Keratinocyte (primary cell): ENCODE results near the gene KRT35.

Experiments
- EZH2 ChIP-seq: IDR thresholded peaks from one replicate; pipeline ENCODE4 v1.6.1; 2012; ENCODE audit warnings: inconsistent platforms, mild to moderate bottlenecking, low read length, moderate library complexity
- TF ChIP-seq, protein P1 (sequence below), 3 experiments: IDR thresholded peaks in 1 of 3; conservative IDR thresholded peaks in 1 of 3; optimal IDR thresholded peaks in 1 of 3; 2 replicates in 2 of 3; 3 replicates in 1 of 3; pipeline versions ENCODE3 to v1.5.1; 2011; ENCODE audit warnings: low read length in 3 of 3, mild to moderate bottlenecking in 3 of 3, moderate library complexity in 2 of 3, control low read depth in 1 of 3, inconsistent platforms in 1 of 3; ENCODE audit not compliant: insufficient read depth in 2 of 3; ENCODE audit errors: extremely low read depth in 1 of 3

DNA sequence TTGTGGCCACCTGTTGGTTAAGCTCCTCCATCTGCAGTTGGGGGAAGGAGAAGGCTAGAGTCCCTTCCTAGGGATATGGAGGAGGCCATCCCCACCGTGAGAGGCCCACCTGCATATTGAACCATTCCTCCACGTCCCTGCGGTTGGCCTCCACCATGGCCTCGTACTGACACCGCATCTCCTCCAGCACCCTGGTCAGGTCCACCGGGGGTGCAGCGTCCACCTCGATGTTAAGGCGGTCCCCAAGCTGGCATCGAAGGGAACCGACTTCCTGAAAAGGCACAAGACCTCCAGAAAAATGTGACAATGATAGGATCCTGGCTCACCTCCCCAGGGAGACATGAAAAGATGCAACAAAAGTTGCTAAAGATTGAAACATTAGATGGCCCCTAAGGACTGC lies 16.8 kb downstream of the KRT35 start:
- TF ChIP-seq, protein P1, sequence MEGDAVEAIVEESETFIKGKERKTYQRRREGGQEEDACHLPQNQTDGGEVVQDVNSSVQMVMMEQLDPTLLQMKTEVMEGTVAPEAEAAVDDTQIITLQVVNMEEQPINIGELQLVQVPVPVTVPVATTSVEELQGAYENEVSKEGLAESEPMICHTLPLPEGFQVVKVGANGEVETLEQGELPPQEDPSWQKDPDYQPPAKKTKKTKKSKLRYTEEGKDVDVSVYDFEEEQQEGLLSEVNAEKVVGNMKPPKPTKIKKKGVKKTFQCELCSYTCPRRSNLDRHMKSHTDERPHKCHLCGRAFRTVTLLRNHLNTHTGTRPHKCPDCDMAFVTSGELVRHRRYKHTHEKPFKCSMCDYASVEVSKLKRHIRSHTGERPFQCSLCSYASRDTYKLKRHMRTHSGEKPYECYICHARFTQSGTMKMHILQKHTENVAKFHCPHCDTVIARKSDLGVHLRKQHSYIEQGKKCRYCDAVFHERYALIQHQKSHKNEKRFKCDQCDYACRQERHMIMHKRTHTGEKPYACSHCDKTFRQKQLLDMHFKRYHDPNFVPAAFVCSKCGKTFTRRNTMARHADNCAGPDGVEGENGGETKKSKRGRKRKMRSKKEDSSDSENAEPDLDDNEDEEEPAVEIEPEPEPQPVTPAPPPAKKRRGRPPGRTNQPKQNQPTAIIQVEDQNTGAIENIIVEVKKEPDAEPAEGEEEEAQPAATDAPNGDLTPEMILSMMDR (optimal IDR thresholded peaks at IDR 0.05 in 1 of 3, IDR thresholded peaks at IDR 0.05 in 1 of 3, conservative IDR thresholded peaks at IDR 0.05 in 1 of 3; ENCODE audit: extremely low read depth in 1 of 3, insufficient read depth in 2 of 3, low read length in 3 of 3): no peak
- TF ChIP-seq EZH2: no peak
